HG02981 (cell line): Measurements from ENCODE around the gene POTEE.
"Not testable (repeated sequence)": the region's sequence is repeated elsewhere in the genome, so short reads cannot be mapped to it uniquely, and the experiment has no call there.

Experiments used
- ATAC-seq: cut with Tn5 transposase; IDR thresholded peaks from one replicate; pipeline ENCODE4 v1.9.1; 2021; ENCODE audit warnings: mild to moderate bottlenecking, moderate library complexity; ENCODE audit not compliant: unreplicated experiment

POTEE gene

GRCh38 chr2:131209030-131209772, at the start of gene POTEE:
POTEE (plus strand) TSS chr2:131209536; CDS start chr2:131218403, 8,867 bp downstream.
- ATAC-seq: not testable (repeated sequence)

- ATAC-seq: not testable (repeated sequence)
These were observed 43.8 kb upstream of the POTEE start for GRCh38 chr2:131165562-131165961.

DNA sequence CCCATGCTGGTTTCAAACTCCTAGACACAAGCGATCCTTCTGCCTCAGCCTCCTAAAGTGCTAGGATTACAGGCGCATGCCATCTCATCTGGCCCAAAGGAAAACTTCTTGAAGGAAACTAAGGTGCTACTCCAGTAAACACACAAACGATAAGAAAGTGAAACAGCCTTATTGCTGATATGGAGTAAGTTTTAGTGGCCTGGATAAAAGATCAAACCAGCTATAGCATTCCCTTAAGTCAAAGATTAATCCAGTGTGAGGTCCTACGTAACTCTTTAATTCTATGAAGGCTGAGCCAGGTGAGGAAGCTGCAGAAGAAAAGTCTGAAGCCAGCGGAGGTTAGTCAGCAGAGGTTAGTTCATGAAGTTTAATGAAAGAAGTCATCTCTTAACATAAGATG, 40.8 kb upstream of the POTEE start:
- no peak for ATAC-seq

DNA sequence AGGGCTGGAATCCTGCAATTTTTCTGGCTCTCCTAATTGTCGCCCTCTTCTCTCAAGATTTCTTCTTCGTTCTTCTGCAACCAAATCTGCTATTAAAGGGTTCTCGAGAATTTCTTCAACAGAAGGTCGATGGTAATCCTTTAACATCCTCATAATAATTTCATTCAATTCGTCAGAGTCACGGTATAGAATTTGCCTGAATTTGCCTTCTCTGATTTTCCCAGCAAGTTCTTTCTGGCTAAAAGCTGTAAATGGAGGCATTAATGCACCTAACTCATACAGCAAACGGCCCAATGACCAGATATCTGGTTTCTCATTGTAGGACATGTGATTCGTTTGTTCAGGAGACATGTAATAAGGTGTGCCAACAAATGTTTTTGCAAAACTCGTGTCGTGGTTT, 31.3 kb upstream of the POTEE start:
- ATAC-seq: not testable (repeated sequence)

DNA sequence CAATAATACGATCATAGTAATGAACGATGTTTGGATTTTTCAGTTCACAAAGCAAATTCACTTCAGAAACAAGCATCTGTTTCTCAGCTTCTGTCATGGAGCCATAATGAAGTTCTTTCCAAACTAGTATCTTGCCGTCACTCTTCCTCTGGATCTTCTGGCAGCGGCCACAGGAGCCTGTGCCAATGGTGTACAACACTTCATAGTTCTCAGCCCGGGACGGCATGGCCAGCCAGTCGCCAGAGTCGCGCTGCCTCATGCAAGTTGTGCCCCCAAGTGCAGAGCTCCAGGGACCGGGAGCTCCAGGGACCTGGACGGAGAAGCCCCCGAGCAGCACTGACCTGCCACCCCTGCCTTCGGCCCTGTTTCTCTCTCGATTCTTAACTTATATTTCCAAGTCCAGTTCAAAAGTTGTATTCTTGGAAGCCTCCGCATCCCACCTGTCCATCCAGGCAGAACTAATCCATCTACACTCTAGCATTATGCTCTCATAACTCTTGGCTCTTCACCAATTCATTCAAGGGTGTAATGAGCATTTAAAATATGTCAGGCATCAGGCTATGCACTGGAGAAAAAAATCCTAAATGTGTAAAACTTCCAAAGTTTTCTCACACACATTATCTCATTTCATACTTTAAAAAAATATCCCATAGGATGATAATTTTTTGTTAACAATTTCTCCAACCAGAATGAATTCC, 30.5 kb upstream of the POTEE start:
- not testable (repeated sequence) for ATAC-seq

- ATAC-seq: not testable (repeated sequence)
These were observed 27.9 kb upstream of the POTEE start for GRCh38 chr2:131181451-131181850.

GRCh38 chr2:131193421-131193820, 15.9 kb upstream of the POTEE start:
- not testable (repeated sequence) for ATAC-seq

DNA sequence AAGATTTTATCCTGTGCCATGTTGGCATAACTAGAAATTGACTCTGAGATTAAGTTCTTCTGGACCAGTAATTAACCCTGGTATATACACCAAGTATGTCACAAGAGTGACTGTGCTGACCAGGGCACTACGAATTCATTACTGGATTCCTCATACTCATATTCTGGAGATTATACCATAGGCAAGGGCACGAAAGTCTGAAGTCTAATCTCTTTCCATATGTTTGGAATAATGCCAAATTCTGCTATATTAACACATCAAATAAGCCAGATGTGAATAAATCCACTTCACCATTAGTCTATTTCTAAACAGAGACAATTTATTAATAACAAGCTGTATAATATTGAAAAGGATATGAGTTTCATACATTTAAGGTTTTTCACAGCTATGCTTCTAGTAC, 13.2 kb upstream of the POTEE start:
- ATAC-seq: not testable (repeated sequence)

DNA sequence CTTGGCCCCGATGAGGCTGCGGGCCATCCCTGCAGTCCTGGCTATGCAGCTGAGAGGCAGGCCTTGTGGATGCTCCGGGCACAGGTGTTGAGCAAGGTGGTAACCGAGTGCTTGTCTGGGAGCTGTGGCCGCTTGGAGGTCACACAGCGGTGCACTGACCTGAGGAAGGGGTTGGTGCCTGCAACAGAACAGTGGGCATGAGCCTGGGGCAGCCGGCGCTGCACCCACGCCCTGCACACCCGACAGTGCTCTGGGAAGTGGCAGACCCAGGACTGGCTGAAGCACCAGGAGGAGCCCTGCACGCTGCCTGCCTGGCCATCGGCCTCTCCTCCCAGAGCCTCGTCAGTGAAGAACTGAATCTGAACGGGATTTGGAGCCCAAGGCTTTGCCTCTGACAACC, 8.2 kb upstream of the POTEE start:
- no peak for ATAC-seq

GRCh38 chr2:131207839-131208238, 1.5 kb upstream of the POTEE start:
- not testable (repeated sequence) for ATAC-seq

- not testable (repeated sequence) for ATAC-seq
These were observed 403 bp downstream of the POTEE start for GRCh38 chr2:131209773-131210104.

DNA sequence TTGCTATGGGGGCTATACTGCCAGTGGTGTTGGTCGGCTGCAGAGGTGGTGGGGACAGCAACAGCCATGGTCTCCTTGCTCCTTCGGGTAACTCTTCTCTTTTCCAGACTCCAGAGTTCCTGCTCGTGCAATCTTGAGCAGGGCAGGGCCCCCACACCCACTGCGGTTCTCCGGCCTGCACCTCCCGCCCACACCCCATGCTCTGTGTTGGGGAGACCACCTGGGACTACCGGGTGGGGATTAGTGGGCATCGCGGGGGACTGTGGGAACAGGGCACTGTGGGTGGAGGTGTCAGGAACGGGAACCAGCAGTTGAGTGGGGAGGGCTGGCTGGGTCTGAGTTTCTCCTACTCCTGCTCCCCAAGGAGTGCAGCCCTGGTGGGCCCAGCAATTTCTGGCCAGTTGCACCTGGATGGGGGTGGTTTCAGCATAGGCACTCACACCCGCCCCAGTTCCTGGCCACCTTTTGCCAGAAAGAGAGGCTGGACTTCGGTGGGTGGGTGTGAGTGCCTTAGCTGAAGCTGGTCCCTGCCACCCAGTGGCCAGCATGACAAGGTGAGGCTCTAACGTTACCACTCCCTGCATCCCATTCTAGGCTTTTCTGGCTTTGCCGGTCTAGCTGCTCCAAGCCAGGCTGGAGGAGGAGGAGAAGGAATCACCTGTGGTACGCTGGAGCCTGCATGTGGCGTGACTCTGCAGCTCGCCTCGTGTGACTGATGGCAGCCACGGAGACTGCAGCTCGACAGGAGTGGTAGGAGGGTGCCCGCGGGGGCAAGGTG, 1.3 kb downstream of the POTEE start:
- ATAC-seq: not testable (repeated sequence)

- ATAC-seq: not testable (repeated sequence)
These were observed 8.1 kb downstream of the POTEE start for GRCh38 chr2:131217238-131217986.

GRCh38 chr2:131235543-131236449, 26.5 kb downstream of the POTEE start:
- not testable (repeated sequence) for ATAC-seq
